GM12873 (cell line): ENCODE results near the gene EXOSC3.

Experiments used
- CTCF ChIP-seq: IDR thresholded peaks from 2 replicates; pipeline ENCODE4 v1.5.1; 2012; ENCODE audit warnings: low read depth, mild to moderate bottlenecking, moderate library complexity, low read length, control low read depth; ENCODE audit not compliant: insufficient read depth; ENCODE audit errors: missing control alignments

The EXOSC3 gene

GRCh38 chr9:37784616-37785483, at the start of gene EXOSC3:
Gene EXOSC3, minus strand, starts transcription at chr9:37785064. Its CDS starts 20 bp downstream, at chr9:37785044.
- peak; percentile 12 for TF ChIP-seq CTCF

- no peak for TF ChIP-seq CTCF
Observed at GRCh38 chr9:37827483-37828165, 42.8 kb upstream of the EXOSC3 start.

DNA sequence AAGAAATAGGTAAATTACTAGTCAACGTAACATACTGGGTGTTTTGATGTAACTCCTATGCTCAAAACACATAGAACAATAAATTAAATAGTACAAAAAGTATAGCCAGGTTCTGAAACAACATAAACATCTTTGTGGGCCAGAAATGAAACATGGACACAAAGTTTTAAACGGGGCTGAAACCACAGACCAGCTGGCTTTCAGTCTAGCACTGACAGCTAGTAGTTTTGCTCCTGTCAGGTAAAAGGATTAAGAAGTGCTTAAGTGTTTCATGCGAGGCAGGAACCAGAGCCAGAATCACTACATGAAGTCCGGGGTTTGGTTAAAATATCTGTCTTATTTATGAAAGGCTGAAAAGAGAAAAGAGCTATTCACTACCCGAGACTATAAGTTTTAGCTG, 35.3 kb upstream of the EXOSC3 start:
- no peak for TF ChIP-seq CTCF

- no peak for TF ChIP-seq CTCF
Observed at GRCh38 chr9:37818849-37819248, 34.0 kb upstream of the EXOSC3 start.

DNA sequence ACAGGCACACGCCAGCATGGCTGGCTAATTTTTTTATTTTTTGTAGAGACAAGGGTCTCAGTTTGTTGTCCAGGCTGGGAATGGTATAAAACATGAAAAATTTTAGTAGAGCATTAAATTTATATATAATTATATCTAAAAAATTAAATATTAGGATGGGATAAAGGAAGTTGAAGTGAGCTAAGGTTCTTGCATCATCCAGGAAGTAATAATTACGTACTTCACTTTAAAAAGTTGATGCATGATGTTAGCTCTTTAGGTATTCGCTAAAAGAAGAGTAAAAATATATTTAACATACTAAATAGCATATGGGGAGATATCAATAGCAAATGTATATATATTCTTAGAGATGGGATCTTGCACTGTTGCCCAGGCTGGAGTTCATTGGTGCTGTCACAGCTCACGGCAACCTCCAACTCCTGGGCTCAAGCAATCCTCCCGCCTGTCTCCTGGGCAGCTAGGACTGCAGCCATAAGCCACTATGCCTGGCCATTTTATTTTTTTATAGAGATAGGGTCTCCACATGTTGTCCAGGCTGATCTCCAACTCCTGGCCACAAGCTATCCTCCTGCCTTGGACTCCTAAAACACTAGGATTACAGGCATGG, 28.0 kb upstream of the EXOSC3 start:
- TF ChIP-seq CTCF, result no peak

GRCh38 chr9:37811906-37812476, 27.1 kb upstream of the EXOSC3 start:
- TF ChIP-seq CTCF, result no peak

DNA sequence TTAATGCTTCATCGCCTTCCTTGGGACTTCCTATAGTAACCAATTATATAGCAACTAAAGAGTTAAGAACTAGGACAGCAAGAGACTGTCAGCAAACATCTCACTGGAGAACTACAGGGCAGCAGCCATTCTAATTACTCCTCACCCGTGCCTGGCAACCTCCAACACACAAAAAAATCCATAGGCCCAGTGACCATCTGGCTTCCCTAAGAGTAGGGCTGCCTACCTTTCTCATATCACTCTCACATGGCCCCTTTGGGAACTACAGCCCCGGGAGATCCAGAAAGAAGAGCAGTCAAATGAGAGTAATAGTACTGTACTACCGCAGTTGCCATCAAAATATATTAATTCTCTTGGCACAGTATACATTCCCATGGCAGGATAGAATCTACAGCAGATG, 21.4 kb upstream of the EXOSC3 start:
- TF ChIP-seq CTCF, result no peak
